ENCODE results near the gene APOLD1. TPM values are rescaled to one million over a fixed set of nuclear protein-coding genes. Genes with fewer than 3 reads are reported as not detected.
"Not testable (repeated sequence)": the region's sequence is repeated elsewhere in the genome, so short reads cannot be mapped to it uniquely, and the experiment has no call there.

APOLD1 gene
- polyA plus RNA-seq, 3 donors from 2014 or later = 0.34 TPM; not detected in 2

- Mint-ChIP-seq H3K4me1 (peaks cover 15 to 18% of the 10 kb centered on the region in 2 donors), H3K27ac (no peak overlapping the region), H3K9me3 (no peaks in the 10 kb centered on the region), H3K4me3 (no peak overlapping the region), H3K36me3 (peaks cover 0 to 5% (median 0%) of the 10 kb centered on the region in 3 donors), H3K27me3 (ENCODE audit: low read depth in 3 of 3) (peaks cover 0 to 3% (median 2%) of the 10 kb centered on the region in 3 donors)
- DNase-seq = no peak
These were observed 6.4 kb downstream of the APOLD1 start for GRCh38 chr12:12791756-12792369.

- H3K4me3 Mint-ChIP-seq = no peak overlapping the region
- no peaks in the 10 kb centered on the region for H3K9me3 Mint-ChIP-seq
- DNase-seq = no peak
- no peak overlapping the region for H3K27ac Mint-ChIP-seq
- H3K36me3 Mint-ChIP-seq = peaks cover 0 to 5% (median 0%) of the 10 kb centered on the region in 3 donors
- H3K4me1 Mint-ChIP-seq = peaks cover 12 to 15% of the 10 kb centered on the region in 2 donors
- H3K27me3 Mint-ChIP-seq (ENCODE audit: low read depth in 3 of 3) = peaks cover 0 to 3% (median 2%) of the 10 kb centered on the region in 3 donors
These were observed 7.0 kb downstream of the APOLD1 start for GRCh38 chr12:12792421-12792820.

GRCh38 chr12:12794686-12795085, 9.2 kb downstream of the APOLD1 start:
- no peaks in the 10 kb centered on the region for H3K9me3 Mint-ChIP-seq
- peaks cover 0 to 5% (median 3%) of the 10 kb centered on the region in 3 donors for H3K36me3 Mint-ChIP-seq
- H3K27me3 Mint-ChIP-seq (ENCODE audit: low read depth in 3 of 3) = peaks cover 0 to 2% (median 0%) of the 10 kb centered on the region in 3 donors
- no peak overlapping the region for H3K27ac Mint-ChIP-seq
- no peaks in the 10 kb centered on the region for H3K4me1 Mint-ChIP-seq
- H3K4me3 Mint-ChIP-seq = no peak overlapping the region
- DNase-seq = no peak

- H3K9me3 Mint-ChIP-seq = no peaks in the 10 kb centered on the region
- H3K27ac Mint-ChIP-seq = no peak overlapping the region
- no peak for DNase-seq
These were observed 10.7 kb downstream of the APOLD1 start for GRCh38 chr12:12796171-12796570.

GRCh38 chr12:12796928-12797793, 11.7 kb downstream of the APOLD1 start:
- peaks cover 0 to 2% (median 0%) of the 10 kb centered on the region in 3 donors for H3K27me3 Mint-ChIP-seq (ENCODE audit: low read depth in 3 of 3)

More at GRCh38 chr12:12796171-12796570, 10.7 kb downstream of the APOLD1 start:
- Mint-ChIP-seq H3K4me1 (no peaks in the 10 kb centered on the region), H3K4me3 (no peak overlapping the region), H3K27me3 (ENCODE audit: low read depth in 3 of 3) (peaks cover 0 to 2% (median 0%) of the 10 kb centered on the region in 3 donors), H3K36me3 (peaks cover 0 to 5% (median 3%) of the 10 kb centered on the region in 3 donors)

GRCh38 chr12:12797794-12798152, 12.3 kb downstream of the APOLD1 start:
- DNase-seq = no peak
- no peaks in the 10 kb centered on the region for H3K9me3 Mint-ChIP-seq
- H3K27me3 Mint-ChIP-seq (ENCODE audit: low read depth in 3 of 3) = peaks cover 0 to 2% (median 0%) of the 10 kb centered on the region in 3 donors
- no peak overlapping the region for H3K4me3 Mint-ChIP-seq
- H3K4me1 Mint-ChIP-seq = no peaks in the 10 kb centered on the region
- H3K27ac Mint-ChIP-seq = peak overlapping the region in 1 of 6 donors; percentile 21
- peaks cover 0 to 5% (median 3%) of the 10 kb centered on the region in 3 donors for H3K36me3 Mint-ChIP-seq

More at GRCh38 chr12:12796928-12797793, 11.7 kb downstream of the APOLD1 start:
- Mint-ChIP-seq H3K4me1 (no peaks in the 10 kb centered on the region), H3K27ac (peak overlapping the region in 1 of 6 donors; percentile 2), H3K36me3 (peaks cover 0 to 5% (median 3%) of the 10 kb centered on the region in 3 donors), H3K9me3 (no peaks in the 10 kb centered on the region), H3K4me3 (no peak overlapping the region)
- no peak for DNase-seq

GRCh38 chr12:12798480-12798879, 13.0 kb downstream of the APOLD1 start:
- Mint-ChIP-seq H3K9me3 (no peaks in the 10 kb centered on the region), H3K4me3 (no peak overlapping the region), H3K27ac (no peak overlapping the region)

GRCh38 chr12:12799163-12799920, 13.9 kb downstream of the APOLD1 start:
- Mint-ChIP-seq H3K4me1 (no peaks in the 10 kb centered on the region), H3K27ac (no peak overlapping the region), H3K27me3 (ENCODE audit: low read depth in 3 of 3) (peaks cover 0 to 2% (median 0%) of the 10 kb centered on the region in 3 donors), H3K4me3 (no peak overlapping the region), H3K9me3 (no peaks in the 10 kb centered on the region), H3K36me3 (peaks cover 0 to 5% (median 3%) of the 10 kb centered on the region in 3 donors)
- no peak for DNase-seq

More at GRCh38 chr12:12798480-12798879, 13.0 kb downstream of the APOLD1 start:
- Mint-ChIP-seq H3K36me3 (peaks cover 0 to 5% (median 3%) of the 10 kb centered on the region in 3 donors), H3K27me3 (ENCODE audit: low read depth in 3 of 3) (peaks cover 0 to 2% (median 0%) of the 10 kb centered on the region in 3 donors), H3K4me1 (no peaks in the 10 kb centered on the region)
- no peak for DNase-seq

- H3K4me3 Mint-ChIP-seq = no peak overlapping the region
- no peak for DNase-seq
- H3K36me3 Mint-ChIP-seq = peaks cover 0 to 4% (median 3%) of the 10 kb centered on the region in 3 donors
- H3K4me1 Mint-ChIP-seq = no peaks in the 10 kb centered on the region
- H3K27me3 Mint-ChIP-seq (ENCODE audit: low read depth in 3 of 3) = peaks cover 0 to 2% (median 0%) of the 10 kb centered on the region in 3 donors
- no peaks in the 10 kb centered on the region for H3K9me3 Mint-ChIP-seq
- no peak overlapping the region for H3K27ac Mint-ChIP-seq
These were observed 15.1 kb downstream of the APOLD1 start for GRCh38 chr12:12800406-12801180.

GRCh38 chr12:12801656-12802055, 16.2 kb downstream of the APOLD1 start:
- not testable (repeated sequence) for H3K27me3 Mint-ChIP-seq (ENCODE audit: low read depth in 3 of 3); H3K9me3 Mint-ChIP-seq; H3K4me3 Mint-ChIP-seq; H3K4me1 Mint-ChIP-seq; H3K27ac Mint-ChIP-seq; DNase-seq; H3K36me3 Mint-ChIP-seq

- Mint-ChIP-seq H3K9me3 (no peaks in the 10 kb centered on the region), H3K4me1 (peaks cover 6 to 12% of the 10 kb centered on the region in 2 donors), H3K4me3 (no peak overlapping the region), H3K27me3 (ENCODE audit: low read depth in 3 of 3) (peaks cover 0 to 3% (median 2%) of the 10 kb centered on the region in 3 donors), H3K27ac (peak overlapping the region in 1 of 6 donors; percentile 15), H3K36me3 (peaks cover 0 to 4% (median 3%) of the 10 kb centered on the region in 3 donors)
- DNase-seq = no peak
These were observed 17.7 kb downstream of the APOLD1 start for GRCh38 chr12:12803186-12803585.

GRCh38 chr12:12804011-12804410, 18.6 kb downstream of the APOLD1 start:
- Mint-ChIP-seq H3K27me3 (ENCODE audit: low read depth in 3 of 3) (peaks cover 0 to 3% (median 3%) of the 10 kb centered on the region in 3 donors), H3K9me3 (no peaks in the 10 kb centered on the region), H3K4me3 (no peak overlapping the region), H3K27ac (peak overlapping the region in 1 of 6 donors; percentile 1), H3K4me1 (peaks cover 15 to 19% of the 10 kb centered on the region in 2 donors), H3K36me3 (peaks cover 0 to 4% (median 3%) of the 10 kb centered on the region in 3 donors)
- no peak for DNase-seq

- Mint-ChIP-seq H3K36me3 (peaks cover 0 to 4% (median under 1%) of the 10 kb centered on the region in 3 donors), H3K9me3 (no peaks in the 10 kb centered on the region), H3K4me3 (no peak overlapping the region), H3K4me1 (peaks cover 19 to 23% of the 10 kb centered on the region in 2 donors), H3K27ac (peak overlapping the region in 2 of 6 donors; percentile 1 to 67), H3K27me3 (ENCODE audit: low read depth in 3 of 3) (peaks cover 0 to 3% (median 3%) of the 10 kb centered on the region in 3 donors)
- no peak for DNase-seq
These were observed 19.0 kb downstream of the APOLD1 start for GRCh38 chr12:12804432-12804886.

Measured in immature natural killer cell (primary cell).